Natural killer cell treated with Interleukin-12 subunit alpha and Interleukin-12 subunit beta and Interleukin-15 and Interleukin-18, amount 100 ng/mL, for 72 hours (primary cell): ENCODE measurements around the gene NKPD1. TPM values are rescaled to one million over a fixed set of nuclear protein-coding genes. Genes with fewer than 3 reads are reported as not detected.
A peak's percentile ranks its signal among the peaks of the same experiment; 100 is the strongest.

ENCODE experiments used
- ATAC-seq, 2 donors: fragments of 150-1000 bp; cut with Tn5 transposase in 1 of 2; sonication (Bioruptor Pico), chemical (Tn5 transposase) in 1 of 2; 2 replicates each; pipeline ENCODE4 v1.10.0; 2021
- DNase-seq: peaks from one replicate; pipeline ENCODE4 v3.0.0; 2022; ENCODE audit warnings: low spot score
- H3K27ac Mint-ChIP-seq, 2 donors: 1 replicate in 1 of 2; 2 replicates in 1 of 2; pipeline ENCODE4 v1.8.0; 2022; ENCODE audit warnings: mixed read lengths in 2 of 2, mild to moderate bottlenecking in 1 of 2, moderate library complexity in 1 of 2
- H3K27me3 Mint-ChIP-seq, 2 donors: 1 replicate in 1 of 2; 2 replicates in 1 of 2; pipeline ENCODE4 v1.8.0; 2022; ENCODE audit warnings: mixed read lengths in 2 of 2
- H3K36me3 Mint-ChIP-seq: one replicate; pipeline ENCODE4 v1.8.0; 2022; ENCODE audit warnings: mixed read lengths
- H3K4me1 Mint-ChIP-seq, 2 donors: 1 replicate in 1 of 2; 2 replicates in 1 of 2; pipeline ENCODE4 v1.8.0; 2022; ENCODE audit warnings: low read depth in 2 of 2, mixed read lengths in 2 of 2, mild to moderate bottlenecking in 1 of 2
- H3K4me3 Mint-ChIP-seq: one replicate; pipeline ENCODE4 v1.8.0; 2022; ENCODE audit warnings: mixed read lengths
- H3K9me3 Mint-ChIP-seq: 2 replicates; pipeline ENCODE4 v1.8.0; 2022; ENCODE audit warnings: mixed read lengths
- total RNA-seq, 2 donors: library from RNA; stranded (reverse); gene quantifications; one replicate each; pipeline ENCODE4 v1.2.3, GENCODE V29; 2022

The NKPD1 gene
- total RNA-seq, 2 donors from 2014 or later: 0.14 to 0.22 TPM

DNA sequence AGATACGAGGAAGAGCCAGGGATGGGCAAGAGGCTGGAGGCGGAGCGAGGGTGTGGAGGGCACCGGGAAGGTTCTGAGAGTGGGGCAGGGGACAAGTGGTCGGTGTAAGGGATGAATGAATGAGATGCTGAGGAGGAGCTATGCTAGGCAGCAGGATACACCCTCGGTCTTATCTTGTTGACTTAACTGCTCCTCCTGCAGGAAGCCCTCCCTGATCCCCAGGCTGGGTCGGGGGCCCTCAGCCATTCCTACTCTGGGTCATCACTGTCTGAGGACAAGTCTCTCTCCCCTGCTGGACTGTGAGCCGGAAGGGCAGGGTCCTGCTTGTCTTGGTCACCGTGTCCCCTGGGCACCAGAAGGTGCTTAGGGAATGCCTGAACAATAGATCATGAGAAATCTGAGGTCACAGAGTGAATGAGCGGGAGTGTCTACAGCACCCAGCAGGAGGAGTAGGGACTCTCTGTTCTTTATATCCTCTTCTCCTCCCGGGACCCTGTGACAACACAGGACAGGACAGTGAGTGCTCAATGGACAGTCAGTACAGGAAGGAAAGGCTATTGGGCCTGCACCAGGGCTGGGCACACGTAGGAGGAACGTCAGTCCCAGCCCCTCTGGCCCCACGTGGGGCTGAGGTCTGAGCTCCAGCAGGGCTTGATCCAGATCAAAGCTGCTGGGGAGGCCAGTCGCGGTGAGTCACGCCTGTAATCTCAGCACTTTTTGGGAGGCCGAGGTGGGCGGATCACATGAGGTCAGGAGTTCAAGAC, 6.5 kb downstream of the NKPD1 start:
- H3K27me3 Mint-ChIP-seq: peaks cover 6 to 19% of the 10 kb centered on the region in 2 donors
- ATAC-seq (no peak), DNase-seq (no peak)
- H3K4me3 Mint-ChIP-seq: peak overlapping the region; percentile 44
- no peaks in the 10 kb centered on the region for H3K36me3 Mint-ChIP-seq
- H3K27ac Mint-ChIP-seq: no peak overlapping the region
- no peaks in the 10 kb centered on the region for H3K9me3 Mint-ChIP-seq
- peaks cover 11 to 19% of the 10 kb centered on the region in 2 donors for H3K4me1 Mint-ChIP-seq

DNA sequence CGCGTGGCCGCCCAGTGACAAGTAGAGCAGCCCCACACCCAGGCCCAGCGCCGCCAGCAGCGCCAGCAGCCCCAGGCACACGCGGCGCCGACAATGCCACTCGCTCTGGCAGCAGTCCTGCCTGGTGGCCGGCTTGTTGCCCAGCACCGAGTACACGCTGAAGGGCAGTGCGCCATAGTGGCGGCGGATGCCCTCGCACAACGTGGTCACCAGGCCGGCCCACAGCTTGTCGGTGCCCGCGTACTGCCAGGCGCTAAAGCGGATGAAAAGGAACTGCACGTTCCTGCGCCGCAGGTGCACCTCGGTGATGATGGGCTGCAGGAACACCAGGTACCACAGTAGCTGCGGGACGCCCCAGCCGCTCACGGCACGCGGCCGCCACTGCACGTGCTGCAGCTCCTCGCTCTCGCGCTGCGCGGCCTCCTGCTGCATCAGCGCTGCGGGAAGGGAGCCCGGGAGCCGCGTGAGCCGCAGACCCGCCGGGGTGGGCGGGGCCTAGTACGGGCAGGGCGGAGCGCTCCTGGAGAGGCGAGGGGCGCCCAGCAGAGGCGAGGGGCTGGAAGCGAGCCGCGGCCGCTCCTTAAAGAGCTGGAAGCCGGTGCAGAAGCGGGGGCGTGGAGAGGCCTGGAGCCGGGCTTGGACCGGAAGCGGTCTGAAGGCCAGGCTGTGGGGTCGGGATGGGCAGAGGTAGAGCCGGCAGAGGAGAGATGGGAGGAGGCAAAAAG, 7.3 kb downstream of the NKPD1 start:
- peaks cover 6 to 19% of the 10 kb centered on the region in 2 donors for H3K27me3 Mint-ChIP-seq
- no peak overlapping the region for H3K27ac Mint-ChIP-seq
- H3K36me3 Mint-ChIP-seq: no peaks in the 10 kb centered on the region
- H3K9me3 Mint-ChIP-seq: no peaks in the 10 kb centered on the region
- no peak for DNase-seq
- peak overlapping the region; percentile 73 for H3K4me3 Mint-ChIP-seq
- H3K4me1 Mint-ChIP-seq: peaks cover 11 to 19% of the 10 kb centered on the region in 2 donors
- ATAC-seq: peak; percentile 20 to 25

DNA sequence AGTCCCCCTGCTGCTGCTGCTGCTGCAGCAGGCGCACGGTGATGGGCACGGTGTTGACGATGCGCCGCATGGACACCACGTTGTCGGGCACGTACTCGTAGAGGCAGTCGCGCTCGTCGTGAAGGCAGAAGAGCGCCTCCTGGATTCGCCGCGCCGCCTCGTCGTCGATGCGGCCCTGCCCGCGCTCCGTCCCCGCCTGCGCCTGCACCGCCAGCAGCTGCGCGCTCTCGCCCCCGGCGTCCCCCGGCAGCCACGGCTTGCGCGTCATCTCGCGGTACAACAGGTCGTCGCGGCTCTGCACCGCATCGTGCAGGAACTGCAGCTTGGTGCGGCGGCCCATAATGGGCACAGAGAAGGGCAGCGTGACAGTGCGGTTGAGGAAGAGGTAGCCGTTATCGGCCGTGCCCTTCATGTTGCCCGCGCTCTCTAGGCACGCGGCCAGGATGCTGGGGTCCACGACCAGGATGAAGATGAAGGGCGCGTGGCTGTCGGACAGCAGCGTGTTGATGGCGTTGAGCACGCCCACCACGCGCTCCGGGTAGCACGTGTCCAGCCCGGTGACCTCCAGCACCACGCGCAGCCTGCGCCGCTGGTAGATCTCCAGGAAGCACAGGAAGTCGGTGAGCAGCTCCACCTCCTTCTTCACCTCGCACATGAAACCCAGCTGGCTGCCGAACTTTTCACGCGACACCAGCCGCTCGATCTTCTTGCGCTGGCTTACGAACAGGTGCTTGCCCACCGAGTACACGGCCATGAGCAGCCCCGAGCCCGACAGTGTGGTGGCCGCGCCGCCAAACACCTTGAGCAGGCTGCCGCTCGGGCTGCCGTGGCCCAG, 8.1 kb downstream of the NKPD1 start:
- H3K27ac Mint-ChIP-seq: peak overlapping the region in 1 of 2 donors; percentile 41

DNA sequence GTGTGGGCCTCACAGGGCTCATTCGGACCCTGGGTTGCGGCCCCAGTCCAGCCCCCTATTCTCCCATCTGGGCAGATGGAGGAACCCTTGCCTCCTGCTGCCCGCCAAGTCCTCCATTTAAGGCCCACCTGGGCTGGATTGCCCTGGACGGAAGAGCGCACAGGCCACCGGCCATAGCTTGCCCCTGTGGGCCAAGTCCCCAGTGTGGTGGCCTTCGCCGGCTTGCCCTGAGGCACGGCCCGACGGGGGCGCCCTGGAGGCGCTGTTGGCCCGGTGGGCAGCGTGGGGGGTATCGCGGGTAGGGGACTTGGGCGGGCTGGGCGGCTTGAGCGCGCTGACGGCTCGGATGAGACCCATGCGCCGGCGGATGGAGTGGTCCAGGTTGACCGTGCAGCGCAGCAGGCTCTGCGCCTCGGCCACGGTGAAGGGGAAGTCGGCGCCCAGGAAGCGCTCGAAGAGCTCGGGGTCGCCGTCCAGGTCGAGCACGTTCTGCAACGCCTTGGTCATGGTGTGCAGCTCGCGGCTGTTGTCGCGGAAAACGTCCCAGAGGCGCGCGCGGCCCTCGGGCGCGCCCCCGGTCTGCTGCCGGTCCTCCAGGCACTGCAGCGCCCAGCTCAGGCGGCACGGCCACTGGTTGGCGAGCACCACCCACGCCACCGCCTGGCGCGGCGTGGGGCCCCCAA, 8.8 kb downstream of the NKPD1 start:
- peak overlapping the region; percentile 73 for H3K4me3 Mint-ChIP-seq
- H3K36me3 Mint-ChIP-seq: no peaks in the 10 kb centered on the region
- H3K4me1 Mint-ChIP-seq: peaks cover 11 to 14% of the 10 kb centered on the region in 2 donors
- ATAC-seq: no peak
- H3K27ac Mint-ChIP-seq: no peak overlapping the region
- DNase-seq: no peak
- H3K9me3 Mint-ChIP-seq: no peaks in the 10 kb centered on the region
- peaks cover 0 to 11% of the 10 kb centered on the region in 2 donors for H3K27me3 Mint-ChIP-seq

More for the DNA sequence above, 8.1 kb downstream of the NKPD1 start:
- H3K4me1 Mint-ChIP-seq: peaks cover 11 to 14% of the 10 kb centered on the region in 2 donors
- ATAC-seq (peak; percentile 73 to 74), DNase-seq (no peak)
- H3K4me3 Mint-ChIP-seq: peak overlapping the region; percentile 73
- H3K9me3 Mint-ChIP-seq: no peaks in the 10 kb centered on the region
- H3K36me3 Mint-ChIP-seq: no peaks in the 10 kb centered on the region
- H3K27me3 Mint-ChIP-seq: peaks cover 0 to 15% of the 10 kb centered on the region in 2 donors

DNA sequence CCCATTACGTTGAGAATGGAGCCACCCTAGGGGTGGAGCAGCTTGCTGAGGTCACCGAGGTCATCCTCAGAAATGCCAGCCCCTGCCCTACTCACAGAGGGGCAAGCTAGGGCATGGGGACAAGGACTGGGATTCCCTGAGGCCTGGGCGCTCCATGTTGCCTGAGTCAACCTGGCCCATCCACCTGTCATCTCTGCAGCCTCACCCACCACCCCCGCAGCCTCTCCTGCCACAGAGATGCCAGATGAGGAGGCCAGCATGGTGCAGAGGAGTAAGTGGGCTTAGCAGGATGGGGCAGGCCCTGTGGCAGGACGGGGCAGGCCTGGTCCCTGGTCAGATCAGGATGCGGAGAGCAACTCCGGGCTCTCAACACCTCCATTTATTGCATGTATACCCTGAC, 9.5 kb downstream of the NKPD1 start:
- H3K4me3 Mint-ChIP-seq: no peak overlapping the region
- H3K4me1 Mint-ChIP-seq: peaks cover 11 to 14% of the 10 kb centered on the region in 2 donors
- no peak for ATAC-seq

DNA sequence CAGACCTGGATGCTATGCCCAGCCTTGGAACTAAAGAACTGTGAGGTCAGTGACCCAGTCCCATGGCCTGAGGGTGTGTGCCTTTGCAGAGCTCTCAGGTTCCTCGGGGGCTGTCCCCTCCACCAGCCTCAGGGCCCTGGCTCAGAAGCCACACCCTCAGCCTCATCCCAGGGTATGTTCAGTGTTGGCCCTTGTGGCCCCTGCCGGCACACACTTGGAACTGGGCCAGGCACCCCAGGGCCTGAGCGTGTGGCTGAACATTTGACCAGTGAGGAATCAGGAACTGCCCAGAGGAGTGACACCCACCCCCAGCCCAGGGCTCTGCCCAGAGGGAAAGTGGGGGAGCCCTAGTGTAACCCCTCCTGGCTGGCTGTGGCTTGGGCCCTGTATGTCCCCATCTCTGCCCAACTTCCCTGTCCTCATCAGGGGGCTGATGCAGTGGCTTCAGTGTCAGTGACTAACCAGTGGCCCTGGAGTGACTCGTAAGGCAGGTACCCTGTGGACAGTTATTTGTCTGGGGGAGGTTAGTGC, 10.0 kb downstream of the NKPD1 start:
- Mint-ChIP-seq H3K36me3 (no peaks in the 10 kb centered on the region), H3K27me3 (peaks cover 0 to 11% of the 10 kb centered on the region in 2 donors), H3K27ac (no peak overlapping the region), H3K9me3 (no peaks in the 10 kb centered on the region), H3K4me1 (peaks cover 11 to 14% of the 10 kb centered on the region in 2 donors), H3K4me3 (no peak overlapping the region)
- DNase-seq (no peak), ATAC-seq (no peak)

More for the DNA sequence above, 9.5 kb downstream of the NKPD1 start:
- DNase-seq: no peak
- Mint-ChIP-seq H3K36me3 (no peaks in the 10 kb centered on the region), H3K9me3 (no peaks in the 10 kb centered on the region), H3K27me3 (peaks cover 0 to 11% of the 10 kb centered on the region in 2 donors), H3K27ac (no peak overlapping the region)

DNA sequence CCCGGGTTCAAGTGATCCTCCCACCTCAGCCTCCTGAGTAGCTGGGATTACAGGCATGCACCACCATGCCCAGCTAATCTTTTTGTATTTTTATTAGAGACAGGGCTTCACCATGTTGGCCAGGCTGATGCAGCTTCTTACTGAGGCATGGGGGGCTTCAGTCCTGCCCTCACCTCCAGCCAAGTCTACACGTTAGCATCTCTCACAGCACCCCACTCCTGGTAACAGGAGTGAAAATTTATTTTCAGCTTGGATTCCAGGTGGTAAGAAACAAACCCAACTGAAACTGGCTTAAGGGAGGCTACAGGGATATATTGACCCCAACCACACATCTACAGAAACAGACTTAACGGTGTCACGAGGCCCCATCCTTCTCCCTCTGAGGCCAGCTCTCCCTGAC, 10.6 kb downstream of the NKPD1 start:
- DNase-seq: no peak
- Mint-ChIP-seq H3K9me3 (no peaks in the 10 kb centered on the region), H3K27me3 (peaks cover 0 to 9% of the 10 kb centered on the region in 2 donors), H3K27ac (no peak overlapping the region), H3K4me1 (peaks cover 11 to 14% of the 10 kb centered on the region in 2 donors), H3K36me3 (no peaks in the 10 kb centered on the region), H3K4me3 (no peak overlapping the region)
- no peak for ATAC-seq

DNA sequence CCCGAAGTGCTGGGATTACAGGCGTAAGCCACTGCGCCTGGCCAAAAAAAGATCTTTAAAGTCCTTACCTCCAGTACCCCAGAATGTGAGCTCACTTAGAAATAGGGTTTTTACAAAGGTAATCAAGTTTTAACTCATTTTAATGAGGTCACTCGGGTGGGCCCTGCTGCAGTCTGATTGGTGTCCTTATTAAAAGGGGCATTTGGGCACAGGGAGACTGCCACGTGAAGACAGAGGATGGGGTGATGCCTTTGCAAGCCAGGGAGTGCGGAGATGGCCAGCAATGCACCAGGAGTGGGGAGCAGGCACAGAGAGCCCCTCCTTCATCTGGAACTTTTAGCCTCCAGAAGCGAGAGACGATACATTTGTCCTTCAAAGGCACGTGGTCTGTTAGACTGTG, 11.7 kb downstream of the NKPD1 start:
- Mint-ChIP-seq H3K9me3 (no peaks in the 10 kb centered on the region), H3K27me3 (peaks cover 0 to 7% of the 10 kb centered on the region in 2 donors), H3K36me3 (no peaks in the 10 kb centered on the region), H3K4me3 (no peak overlapping the region), H3K4me1 (peaks cover 8 to 11% of the 10 kb centered on the region in 2 donors), H3K27ac (no peak overlapping the region)
- no peak for ATAC-seq
- no peak for DNase-seq

DNA sequence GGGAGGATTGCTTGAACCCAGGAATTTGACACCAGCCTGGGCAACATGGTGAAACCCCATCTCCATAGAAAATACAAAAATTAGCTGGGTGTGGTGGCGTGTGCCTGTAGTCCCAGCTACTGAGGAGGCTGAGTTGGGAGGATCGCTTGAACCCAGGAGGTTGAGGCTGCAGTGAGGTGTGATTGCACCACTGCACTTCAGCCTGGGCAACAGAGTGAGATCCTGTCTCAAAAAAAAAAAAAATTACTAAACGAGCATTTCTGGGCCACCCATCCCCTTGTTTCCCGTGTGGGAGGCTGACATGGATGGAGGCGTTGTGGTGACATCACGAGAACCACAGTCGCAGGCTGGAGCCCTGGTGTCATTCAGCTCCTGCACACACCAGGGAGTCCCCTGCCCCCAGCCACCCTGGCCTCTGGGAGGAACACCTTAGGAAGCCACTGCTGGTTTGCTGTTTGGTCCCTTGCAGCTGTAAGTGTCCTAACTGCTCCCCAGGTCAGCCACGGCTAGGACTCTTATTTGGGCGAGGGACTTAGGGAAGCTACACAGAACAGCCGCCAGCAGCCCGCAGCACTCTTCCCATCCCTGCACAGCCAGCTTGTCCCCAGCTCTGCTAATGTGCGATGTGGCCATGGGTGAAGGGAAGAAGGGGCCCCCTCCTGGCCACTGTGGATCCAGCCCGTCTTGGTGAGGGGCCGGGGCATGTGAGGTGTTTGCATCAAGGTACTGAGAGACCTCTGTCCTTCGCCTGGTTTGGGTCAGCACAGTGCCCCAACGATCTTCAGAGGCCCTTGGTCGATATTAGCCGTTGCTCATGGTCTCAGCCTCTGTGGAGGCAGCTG, 12.7 kb downstream of the NKPD1 start:
- no peaks in the 10 kb centered on the region for H3K9me3 Mint-ChIP-seq
- H3K4me3 Mint-ChIP-seq: no peak overlapping the region
- H3K27ac Mint-ChIP-seq: no peak overlapping the region
- DNase-seq (no peak), ATAC-seq (no peak)
- no peaks in the 10 kb centered on the region for H3K36me3 Mint-ChIP-seq
- H3K27me3 Mint-ChIP-seq: peaks cover 0 to 3% of the 10 kb centered on the region in 2 donors
- H3K4me1 Mint-ChIP-seq: peaks cover 4 to 6% of the 10 kb centered on the region in 2 donors

DNA sequence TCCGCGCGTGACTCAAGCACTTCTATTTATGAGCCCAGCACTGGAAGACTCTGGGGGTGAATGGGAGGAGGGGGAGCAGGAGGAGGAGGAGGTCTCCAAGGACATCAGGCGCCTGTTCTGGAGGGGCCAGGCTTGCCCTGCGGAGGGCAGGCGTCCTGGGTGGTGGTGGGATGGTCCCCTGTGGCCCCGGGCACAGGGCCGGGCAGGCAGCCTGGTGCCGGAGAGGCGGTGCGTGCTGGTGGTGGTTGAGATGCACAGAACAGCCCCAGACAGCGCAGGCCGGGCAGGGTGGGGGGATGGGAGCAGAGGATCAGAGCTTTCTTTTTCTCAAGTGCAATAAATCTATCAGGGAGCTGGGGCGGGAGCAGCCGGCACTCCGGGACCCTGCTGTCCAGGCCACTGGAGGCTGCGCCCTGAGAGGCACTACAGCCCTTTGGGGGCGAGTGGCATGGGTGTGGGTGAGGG, 14.0 kb downstream of the NKPD1 start:
- Mint-ChIP-seq H3K36me3 (no peaks in the 10 kb centered on the region), H3K4me3 (no peak overlapping the region), H3K27me3 (no peaks in the 10 kb centered on the region), H3K9me3 (no peaks in the 10 kb centered on the region), H3K27ac (no peak overlapping the region), H3K4me1 (peaks cover 0 to 4% of the 10 kb centered on the region in 2 donors)
- ATAC-seq (no peak), DNase-seq (no peak)

DNA sequence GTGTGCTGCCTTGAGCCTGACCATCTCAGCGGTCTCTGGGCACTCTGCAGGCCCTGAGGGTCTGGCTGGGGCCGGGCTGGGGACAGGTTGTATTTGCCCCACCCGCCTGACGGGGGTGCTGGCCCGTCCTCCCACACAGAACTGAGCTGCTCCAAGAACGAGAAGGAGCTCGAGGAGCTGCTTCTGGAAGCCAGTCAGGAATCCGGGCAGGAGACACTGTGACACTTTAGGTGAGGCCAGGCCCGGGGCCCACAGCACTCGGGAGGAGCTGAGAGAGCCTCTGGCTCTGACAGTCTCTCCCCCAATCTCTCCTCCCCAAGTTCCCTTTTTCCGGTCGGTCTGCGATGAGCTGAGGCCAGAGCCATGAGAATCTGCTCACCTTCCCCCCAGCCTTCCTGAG, 14.5 kb downstream of the NKPD1 start:
- no peak for DNase-seq
- no peak for ATAC-seq
- Mint-ChIP-seq H3K4me3 (no peak overlapping the region), H3K27ac (no peak overlapping the region), H3K27me3 (no peaks in the 10 kb centered on the region), H3K36me3 (no peaks in the 10 kb centered on the region), H3K9me3 (no peaks in the 10 kb centered on the region), H3K4me1 (peaks cover 0 to 4% of the 10 kb centered on the region in 2 donors)
